ENCODE results near the gene LBHD2.

The LBHD2 gene

DNA sequence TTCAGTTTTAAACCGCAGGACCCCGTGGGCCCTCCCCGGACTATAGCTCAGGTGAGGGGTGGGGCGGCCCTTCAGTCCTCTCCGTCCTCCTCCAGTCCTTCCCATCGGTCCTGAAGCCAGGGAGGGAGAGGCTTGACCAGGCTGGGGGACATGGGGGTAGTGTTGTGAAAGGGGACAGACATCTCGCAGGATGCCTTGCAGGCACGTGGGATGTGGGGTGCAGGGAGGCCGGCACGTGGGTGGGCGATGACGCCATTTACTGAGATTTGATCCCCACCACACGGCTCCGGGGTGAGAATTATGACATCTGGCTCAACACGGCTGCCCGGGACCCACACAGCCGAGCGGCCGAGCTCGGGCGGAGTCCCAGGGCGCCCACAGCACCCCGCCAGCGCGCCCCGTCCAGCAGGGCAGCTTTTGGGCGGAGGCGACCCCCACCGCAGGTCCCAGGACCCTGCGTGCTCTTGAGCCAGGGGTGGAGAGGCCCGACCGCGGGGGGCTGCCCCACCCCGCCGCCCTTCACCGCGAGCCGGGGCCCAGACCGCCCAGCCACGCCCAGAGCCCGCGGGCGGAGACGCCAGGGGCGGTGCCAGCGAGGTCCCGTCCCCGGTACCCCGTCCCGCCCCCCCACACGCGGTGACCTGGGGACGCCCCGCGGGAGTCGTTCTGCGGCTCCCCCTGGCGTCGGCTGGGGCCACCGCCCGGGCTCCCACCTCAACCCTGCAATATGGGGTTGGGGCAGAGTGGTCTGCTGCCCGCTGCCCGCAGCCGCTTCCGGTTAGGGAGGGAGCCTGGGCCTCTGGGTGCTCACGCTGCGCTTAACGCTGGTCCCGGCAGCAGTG is 7.3 kb downstream of the LBHD2 start:
- peak; percentile 69 to 72 for DNase-seq (ENCODE audit: low read depth in 2 of 2)

DNA sequence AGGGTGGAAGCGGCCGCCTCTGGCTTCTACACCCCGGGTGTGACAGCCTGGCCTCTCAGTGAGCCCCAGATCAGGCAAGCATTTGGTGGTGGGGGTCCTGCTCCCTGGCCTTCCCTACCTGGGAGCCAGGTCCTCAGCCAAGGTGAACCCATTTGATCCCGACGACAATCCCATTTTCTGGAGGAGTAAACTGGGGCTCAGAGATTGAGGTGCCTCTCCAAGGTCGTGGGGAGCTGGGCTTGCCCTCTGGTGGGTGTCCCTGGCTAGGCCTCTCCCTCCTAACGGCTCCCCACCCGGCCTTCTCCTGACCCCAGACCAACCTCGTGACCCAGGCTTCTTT is 7.8 kb downstream of the LBHD2 start:
- no peak for DNase-seq (ENCODE audit: low read depth in 2 of 2)

- DNase-seq (ENCODE audit: low read depth in 2 of 2) = no peak
Observed at GRCh38 chr14:103093856-103094405, 9.9 kb downstream of the LBHD2 start.

GRCh38 chr14:103094406-103095209 is 10.6 kb downstream of the LBHD2 start, which contains the start of gene EXOC3L4:
EXOC3L4 (plus strand) TSS chr14:103094725; CDS start chr14:103100220, 5,495 bp downstream.
- DNase-seq (ENCODE audit: low read depth in 2 of 2) = no peak

DNA sequence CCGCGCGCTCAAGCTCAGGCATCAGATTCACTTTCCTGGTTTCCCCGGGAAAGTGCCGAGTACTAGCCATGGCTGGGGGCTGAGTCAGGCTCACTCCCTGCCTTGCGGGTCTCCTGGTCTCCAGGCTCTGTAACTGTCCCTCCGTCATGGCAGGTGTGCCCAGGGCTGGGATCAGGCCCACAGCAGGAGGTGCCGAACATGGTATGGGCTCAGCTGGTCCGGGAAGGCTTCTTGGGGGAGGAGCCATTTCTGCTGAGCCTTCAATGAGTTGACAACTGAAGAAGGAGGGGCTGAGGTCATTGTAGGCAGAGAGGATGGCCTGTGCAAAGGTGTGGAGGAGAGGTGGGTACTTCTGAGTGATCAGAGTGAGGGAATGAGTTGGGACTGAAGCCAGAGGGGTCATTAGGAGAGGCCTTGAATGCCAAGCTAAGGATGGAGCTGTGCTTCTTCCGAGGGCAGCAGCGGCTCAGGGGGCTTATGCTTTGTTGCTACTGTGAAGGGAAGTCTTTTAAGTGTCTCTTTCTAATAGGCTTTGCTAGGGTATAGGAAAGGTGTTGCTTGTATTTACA is 11.3 kb downstream of the LBHD2 start:
- no peak for DNase-seq (ENCODE audit: low read depth in 2 of 2)

- no peak for DNase-seq (ENCODE audit: low read depth in 2 of 2)
Observed at GRCh38 chr14:103096387-103096786, 12.4 kb downstream of the LBHD2 start.

DNA sequence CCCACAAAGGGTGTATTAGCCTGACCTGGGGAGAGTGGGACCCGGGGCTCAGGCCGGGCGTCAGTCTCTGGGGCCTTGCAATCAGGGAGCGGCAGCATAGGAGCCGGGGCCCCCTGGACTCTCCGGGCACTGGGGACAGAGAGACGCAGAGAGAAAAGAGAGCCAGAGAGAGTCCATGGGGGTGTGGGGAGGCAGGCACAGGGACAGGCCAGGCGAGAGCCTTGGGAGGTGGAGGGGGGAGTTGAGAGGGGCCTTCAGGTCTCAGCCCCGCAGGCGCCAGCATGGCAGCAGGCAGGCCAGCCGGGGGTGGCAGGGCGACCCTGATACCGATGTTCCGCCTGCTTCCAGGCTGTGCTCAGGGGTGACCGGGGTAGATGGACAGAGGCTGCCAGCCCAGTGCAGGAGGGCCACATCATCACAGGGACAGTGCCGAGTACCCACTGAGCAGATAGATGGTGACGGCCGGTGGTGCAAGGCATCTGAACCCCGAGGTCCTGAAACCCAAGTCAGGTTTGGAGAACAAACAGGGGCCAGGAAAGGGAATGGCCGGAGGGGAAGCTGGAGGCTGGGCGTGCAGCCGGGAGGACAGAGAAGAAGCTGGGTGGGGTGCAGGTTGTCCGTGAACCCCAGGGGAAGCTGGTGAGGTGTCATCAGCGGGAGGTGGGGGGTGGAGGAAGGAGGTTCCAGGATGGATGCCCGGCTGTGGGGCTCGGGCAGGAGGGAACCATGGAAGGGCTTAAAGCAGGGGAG is 13.4 kb downstream of the LBHD2 start:
- no peak for DNase-seq (ENCODE audit: low read depth in 2 of 2)

- DNase-seq (ENCODE audit: low read depth in 2 of 2) = no peak
Observed at GRCh38 chr14:103097994-103098957, 14.3 kb downstream of the LBHD2 start.

GRCh38 chr14:103099081-103099732 is 15.2 kb downstream of the LBHD2 start:
- no peak for DNase-seq (ENCODE audit: low read depth in 2 of 2)

DNA sequence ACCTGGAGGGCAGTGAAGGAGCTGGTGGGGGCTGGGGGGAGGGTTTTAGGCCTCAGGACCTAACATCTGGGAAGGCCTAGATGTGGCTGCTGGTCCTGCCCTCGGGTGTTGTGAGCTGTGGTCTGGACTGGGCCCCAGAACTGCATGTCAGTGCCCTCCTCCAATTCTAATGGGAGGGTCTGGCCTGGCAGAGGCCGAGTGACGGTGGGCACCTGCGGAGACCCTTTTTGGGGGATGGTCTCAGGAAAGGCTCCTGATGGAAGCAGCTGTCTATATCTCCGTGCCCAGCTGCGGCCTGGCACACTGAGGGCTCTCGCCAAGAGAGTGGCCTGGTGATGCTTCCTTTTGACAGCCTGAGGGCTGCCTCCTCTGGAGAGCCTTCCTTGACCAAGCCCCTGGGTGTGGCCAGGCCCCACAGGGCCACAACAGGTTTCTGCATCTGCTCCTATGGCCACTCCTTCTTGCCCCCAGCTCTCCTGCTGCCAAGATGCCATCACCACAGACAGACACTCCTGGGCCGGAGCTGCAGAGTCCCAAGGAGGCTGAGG is 15.8 kb downstream of the LBHD2 start:
- DNase-seq (ENCODE audit: low read depth in 2 of 2) = no peak

DNA sequence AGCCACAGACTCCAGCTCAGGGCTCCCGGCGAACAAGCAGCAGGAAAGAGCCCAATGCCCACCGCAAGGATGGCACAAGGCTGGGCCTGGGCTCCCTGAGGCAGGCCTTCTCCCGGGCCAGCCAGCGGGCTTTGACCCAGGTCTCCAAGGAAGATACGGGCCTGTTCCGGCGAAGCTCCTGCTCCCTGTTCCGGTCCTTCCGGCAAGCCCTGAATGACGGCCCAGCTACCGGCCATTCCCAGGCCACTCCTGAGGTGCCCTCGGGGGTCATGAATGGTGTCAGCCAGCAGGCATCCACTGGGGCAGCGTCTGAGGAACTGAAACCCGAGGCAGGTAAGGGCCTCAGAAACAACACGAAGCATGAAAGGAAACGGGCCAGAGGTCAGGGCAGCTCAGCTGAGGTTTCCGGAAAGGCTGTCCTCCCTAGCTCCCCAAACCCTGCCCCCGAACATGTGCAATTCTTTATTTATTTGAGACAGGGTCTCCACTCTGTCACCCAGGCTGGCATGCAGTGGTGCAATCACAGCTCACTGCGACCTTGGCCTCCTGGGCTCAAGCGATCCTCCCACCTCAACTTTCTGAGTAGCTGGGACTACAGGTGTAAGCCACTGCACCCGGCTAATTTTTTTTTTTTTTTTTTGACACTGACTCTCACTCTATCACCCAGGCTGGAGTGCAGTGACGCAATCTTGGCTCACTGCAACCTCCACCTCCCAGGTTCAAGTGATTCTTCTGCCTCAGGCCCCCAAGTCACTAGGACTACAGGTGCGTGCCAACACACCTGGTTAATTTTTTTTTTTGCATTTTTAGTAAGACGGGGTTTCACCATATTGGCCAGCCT is 16.5 kb downstream of the LBHD2 start:
- no peak for DNase-seq (ENCODE audit: low read depth in 2 of 2)

GRCh38 chr14:103101257-103101962 is 17.4 kb downstream of the LBHD2 start:
- no peak for DNase-seq (ENCODE audit: low read depth in 2 of 2)

DNA sequence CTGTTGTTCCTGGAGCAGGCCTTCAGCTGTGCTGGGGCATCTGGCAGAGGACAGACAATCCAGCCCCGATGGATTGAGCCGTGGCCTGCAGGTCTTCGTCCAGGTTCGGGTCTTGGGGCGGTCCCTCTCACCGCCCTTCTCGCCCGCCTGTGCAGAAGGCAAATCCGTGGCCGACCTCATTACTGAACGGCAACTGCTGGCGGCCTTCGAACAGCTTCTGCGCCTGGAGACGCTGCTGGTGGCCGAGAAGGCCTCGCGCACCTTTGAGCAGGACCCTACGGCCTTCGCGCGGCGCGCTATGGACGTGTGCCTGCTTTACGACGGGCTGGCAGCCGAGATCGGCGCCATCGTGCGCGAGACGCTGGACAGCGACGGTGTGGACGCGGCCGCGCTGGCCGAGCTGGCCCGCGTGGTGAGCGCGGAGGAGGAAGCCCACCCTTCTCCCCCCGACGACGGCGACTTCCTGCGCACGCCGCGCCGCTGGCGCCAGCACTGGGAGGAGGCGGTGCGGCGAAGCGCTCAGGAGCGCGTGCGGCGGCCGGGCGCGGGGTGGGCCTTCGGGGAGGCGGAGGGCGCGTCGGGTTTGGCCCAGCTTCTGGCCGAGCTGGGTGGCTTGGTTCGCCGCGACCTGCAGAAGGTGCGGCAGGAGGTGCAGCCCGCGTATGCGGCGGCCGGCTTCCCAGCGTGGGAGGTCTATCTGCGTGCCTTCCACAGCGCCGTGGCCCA is 18.1 kb downstream of the LBHD2 start:
- DNase-seq (ENCODE audit: low read depth in 2 of 2) = no peak

DNA sequence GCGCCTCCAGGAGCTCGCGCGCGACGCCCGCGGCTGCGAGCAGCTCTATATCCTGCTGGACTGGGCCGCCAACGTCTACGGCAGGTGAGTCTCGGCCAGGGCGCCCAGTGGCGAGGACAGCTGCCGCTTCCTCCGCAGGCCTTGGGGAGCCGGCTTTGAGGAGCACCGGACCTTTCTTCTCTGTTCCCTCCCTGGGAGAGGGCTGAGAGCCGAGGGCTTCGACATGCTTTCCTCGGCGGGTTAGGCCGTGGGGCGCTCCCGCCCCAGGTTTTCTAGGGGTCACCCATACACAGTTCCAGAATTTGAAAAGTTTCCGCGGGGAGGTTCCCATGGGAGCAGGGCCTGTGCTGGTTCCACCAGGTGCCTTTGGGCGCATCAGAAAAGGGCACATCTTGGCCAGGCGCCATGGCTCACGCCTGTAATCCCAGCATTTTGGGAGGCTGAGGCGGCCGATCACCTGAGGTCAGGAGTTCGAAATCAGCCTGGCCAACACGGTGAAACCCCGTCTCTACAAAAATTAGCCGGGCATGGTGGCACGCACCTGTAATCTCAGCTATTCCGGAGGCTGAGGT is 18.8 kb downstream of the LBHD2 start:
- DNase-seq (ENCODE audit: low read depth in 2 of 2) = no peak

GRCh38 chr14:103103461-103104388 is 19.7 kb downstream of the LBHD2 start:
- no peak for DNase-seq (ENCODE audit: low read depth in 2 of 2)

DNA sequence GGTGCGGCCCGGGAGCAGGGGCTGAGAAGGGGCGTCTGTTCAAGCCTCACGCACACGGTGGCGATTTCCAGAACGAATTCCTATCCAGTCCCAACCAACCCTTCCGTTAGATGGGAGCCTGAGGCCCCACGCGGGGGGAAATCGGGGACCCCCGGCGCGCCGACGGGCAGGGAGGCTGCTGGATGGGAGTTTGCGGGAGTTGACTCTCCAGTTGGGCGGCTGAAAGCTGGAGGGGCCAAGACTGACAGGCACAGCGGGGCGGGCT is 20.3 kb downstream of the LBHD2 start:
- no peak for DNase-seq (ENCODE audit: low read depth in 2 of 2)

Measured in stimulated activated CD4-positive, alpha-beta T cell treated with anti-CD3 and anti-CD28 coated beads, Interleukin-4, amount 100 ng/mL, for 48 hours (primary cell).